HCT116 (cell line): ENCODE measurements around the gene INTS3. TPM values are rescaled to one million over a fixed set of nuclear protein-coding genes. Genes with fewer than 3 reads are reported as not detected.
A peak's percentile ranks its signal among the peaks of the same experiment; 100 is the strongest.

Experiments
- ATAC-seq: fragments of 200-7000 bp; cut with Tn5 transposase; 2 replicates; pipeline ENCODE4 v1.9.1; 2020; ENCODE audit warnings: mild to moderate bottlenecking, moderate library complexity
- BruUV-seq: library from RNA; stranded (reverse); fragments of 400-500 nt; replicated peaks from 2 replicates; lab custom pipeline; 2021; lab: Mats Ljungman, UMichigan
- CTCF ChIA-PET: fragments of 300-600 bp; sonication (Branson Sonifier 250); formaldehyde crosslinking; loops from one replicate; lab custom pipeline; 2021; ENCODE audit warnings: antibody characterized with exemption; lab: Charles Lee
- POLR2A ChIA-PET: fragments of 300-600, 350-600 bp; sonication (Branson Sonifier 250); formaldehyde crosslinking; loops from one replicate; lab custom pipeline; 2021; ENCODE audit warnings: antibody characterized with exemption; lab: Charles Lee
- RAD21 ChIA-PET, 2 experiments: fragments of 300-600 bp; sonication (Branson Sonifier 250); formaldehyde crosslinking; loops; one replicate each; lab custom pipeline; 2023; ENCODE audit warnings: low total read pairs in 2 of 2; ENCODE audit not compliant: uncharacterized antibody in 2 of 2, unreplicated experiment in 2 of 2, low non-redundant PET in 1 of 2; lab: Charles Lee
- DNase-seq: peaks from one replicate; pipeline ENCODE4 v3.0.0-alpha.2; 2010; ENCODE audit warnings: low read depth, low spot score
- H2AFZ ChIP-seq: fragments of 200-600 bp; shearing (Covaris generic), sonication (generic); 2 replicates; pipeline ENCODE4 v1.6.1; 2017; ENCODE audit warnings: low read depth, mixed run types, mixed read lengths, antibody characterized with exemption, low read length; ENCODE audit not compliant: poor library complexity, severe bottlenecking
- H3K27ac ChIP-seq: 2 replicates; pipeline ENCODE4 v1.5.1; 2012; ENCODE audit warnings: low read depth, low read length
- H3K27me3 ChIP-seq: fragments of 200-600 bp; sonication (generic); 2 replicates; pipeline ENCODE4 v1.6.1; 2016; ENCODE audit warnings: mixed run types, low read length, mixed read lengths; ENCODE audit not compliant: insufficient read depth
- H3K36me3 ChIP-seq, 2 experiments: fragments of 200-500 bp in 1 of 2; fragments of 200-600 bp in 1 of 2; sonication (Bioruptor generic) in 1 of 2; sonication (generic) in 1 of 2; 2 replicates each; pipeline versions ENCODE4 v1.5.1 to v1.6.1; 2014 to 2016; ENCODE audit warnings: low read length in 2 of 2, inconsistent platforms in 1 of 2, mixed read lengths in 1 of 2, mixed run types in 1 of 2; ENCODE audit not compliant: insufficient read depth in 2 of 2, control insufficient read depth in 1 of 2
- H3K4me1 ChIP-seq, 2 experiments: fragments of 200-600 bp in 1 of 2; sonication (generic) in 1 of 2; 2 replicates each; pipeline versions ENCODE4 v1.5.1 to v1.6.1; 2012 to 2017; ENCODE audit warnings: low read length in 2 of 2, inconsistent platforms in 1 of 2, mild to moderate bottlenecking in 1 of 2, mixed read lengths in 1 of 2, mixed run types in 1 of 2, moderate library complexity in 1 of 2; ENCODE audit not compliant: insufficient read depth in 2 of 2, control insufficient read depth in 1 of 2
- H3K4me2 ChIP-seq: fragments of 200-600 bp; sonication (generic); 2 replicates; pipeline ENCODE4 v1.6.1; 2017; ENCODE audit warnings: mixed run types, low read length, mixed read lengths
- H3K4me3 ChIP-seq, 2 experiments: fragments of 200-600 bp in 1 of 2; sonication (generic) in 1 of 2; replicated peaks in 1 of 2; 2 replicates each; pipeline ENCODE4 v1.5.1; 2011 to 2016; ENCODE audit warnings: low read length in 2 of 2, control low read depth in 1 of 2, low read depth in 1 of 2, mild to moderate bottlenecking in 1 of 2, mixed read lengths in 1 of 2, mixed run types in 1 of 2
- H3K79me2 ChIP-seq: fragments of 200-600 bp; sonication (generic); 2 replicates; pipeline ENCODE4 v1.6.1; 2017; ENCODE audit warnings: mild to moderate bottlenecking, mixed run types, low read length, moderate library complexity, mixed read lengths; ENCODE audit not compliant: insufficient read depth
- H3K9ac ChIP-seq: fragments of 200-600 bp; sonication (generic); 2 replicates; pipeline ENCODE4 v1.6.1; 2016; ENCODE audit warnings: low read length, mixed read lengths
- H3K9me2 ChIP-seq: fragments of 200-600 bp; sonication (generic), shearing (Covaris generic); 2 replicates; pipeline ENCODE4 v1.6.1; 2017; ENCODE audit warnings: mixed run types, mild to moderate bottlenecking, moderate library complexity; ENCODE audit not compliant: insufficient read depth
- H3K9me3 ChIP-seq, 2 experiments: fragments of 200-500 bp in 1 of 2; fragments of 200-600 bp in 1 of 2; sonication (Bioruptor generic) in 1 of 2; sonication (generic) in 1 of 2; 2 replicates each; pipeline ENCODE4 v1.6.1; 2014 to 2017; ENCODE audit warnings: low read length in 2 of 2, mixed read lengths in 2 of 2, inconsistent platforms in 1 of 2, low read depth in 1 of 2, mild to moderate bottlenecking in 1 of 2, mixed run types in 1 of 2, moderate library complexity in 1 of 2; ENCODE audit not compliant: control insufficient read depth in 1 of 2, insufficient read depth in 1 of 2
- H4K20me1 ChIP-seq: fragments of 200-600 bp; sonication (generic), shearing (Covaris generic); 2 replicates; pipeline ENCODE4 v1.6.1; 2017; ENCODE audit warnings: mixed run types, mild to moderate bottlenecking, moderate library complexity; ENCODE audit not compliant: insufficient read depth
- CBX3 ChIP-seq: IDR thresholded peaks from 2 replicates; pipeline ENCODE4 v1.6.1; 2012; ENCODE audit warnings: low read depth
- CEBPB ChIP-seq: IDR thresholded peaks from 2 replicates; pipeline ENCODE4 v1.6.1; 2012; ENCODE audit warnings: low read depth
- EZH2phosphoT487 ChIP-seq: fragments of 200-600 bp; IDR thresholded peaks from 2 replicates; pipeline ENCODE4 v1.6.1; 2018; ENCODE audit warnings: antibody characterized with exemption, borderline replicate concordance
- FOSL1 ChIP-seq: IDR thresholded peaks from 2 replicates; pipeline ENCODE4 v1.6.1; 2012; ENCODE audit warnings: low read depth
- POLR2A ChIP-seq: IDR thresholded peaks from 2 replicates; pipeline ENCODE4 v1.7.0; 2011; ENCODE audit warnings: borderline replicate concordance; ENCODE audit not compliant: insufficient read depth, insufficient read length; ENCODE audit errors: extremely low read depth
- POLR2AphosphoS5 ChIP-seq: IDR thresholded peaks from 2 replicates; pipeline ENCODE4 v1.6.1; 2011; ENCODE audit warnings: mild to moderate bottlenecking, low read depth, low read length, moderate library complexity
- RAD21 ChIP-seq: IDR thresholded peaks from 2 replicates; pipeline ENCODE4 v1.6.1; 2012; ENCODE audit warnings: low read depth, mild to moderate bottlenecking
- SRF ChIP-seq: IDR thresholded peaks from 2 replicates; pipeline ENCODE4 v1.6.1; 2012; ENCODE audit warnings: low read depth
- TCF7L2 ChIP-seq: IDR thresholded peaks from 2 replicates; pipeline ENCODE4 v1.7.0; 2011; ENCODE audit warnings: borderline replicate concordance, inconsistent platforms; ENCODE audit not compliant: insufficient read depth, insufficient read length; ENCODE audit errors: extremely low read depth
- YY1 ChIP-seq: IDR thresholded peaks from 2 replicates; pipeline ENCODE4 v1.6.1; 2011; ENCODE audit warnings: low read length, low read depth, moderate library complexity, mild to moderate bottlenecking; ENCODE audit not compliant: insufficient replicate concordance; ENCODE audit errors: extremely low read depth
- ZFX ChIP-seq: fragments of 450-650 bp; IDR thresholded peaks from 2 replicates; pipeline ENCODE4 v1.6.1; 2017
- ZNF274 ChIP-seq: fragments of 200-500 bp; sonication (Bioruptor generic); IDR thresholded peaks from 2 replicates; pipeline ENCODE4 v1.6.1; 2014; ENCODE audit warnings: mild to moderate bottlenecking, low read depth, low read length, inconsistent platforms
- intact Hi-C: fragments of 100-400 bp; cut with micrococcal nuclease; formaldehyde crosslinking; loops from 2 replicates; pipeline ENCODE4 v1.10.0; 2022
- total RNA-seq: library from RNA; stranded (reverse); gene quantifications from one replicate; pipeline ENCODE4 v1.2.1, GENCODE V29; 2021; ENCODE audit not compliant: unreplicated experiment
- TF ChIP-seq, protein P1 (sequence below), 3 experiments: fragments of 200-600 bp in 1 of 3; sonication (generic) in 1 of 3; IDR thresholded peaks in 2 of 3; conservative IDR thresholded peaks in 1 of 3; 2 replicates each; pipeline ENCODE4 v1.5.1; 2012 to 2017; ENCODE audit warnings: low read depth in 2 of 3, low read length in 2 of 3, antibody characterized with exemption in 1 of 3, borderline replicate concordance in 1 of 3, control low read depth in 1 of 3, mild to moderate bottlenecking in 1 of 3, mixed read lengths in 1 of 3, mixed run types in 1 of 3, moderate library complexity in 1 of 3; ENCODE audit not compliant: insufficient read depth in 1 of 3

INTS3 gene
- total RNA-seq, 1 experiment from 2014 or later, result 47.6 TPM

DNA sequence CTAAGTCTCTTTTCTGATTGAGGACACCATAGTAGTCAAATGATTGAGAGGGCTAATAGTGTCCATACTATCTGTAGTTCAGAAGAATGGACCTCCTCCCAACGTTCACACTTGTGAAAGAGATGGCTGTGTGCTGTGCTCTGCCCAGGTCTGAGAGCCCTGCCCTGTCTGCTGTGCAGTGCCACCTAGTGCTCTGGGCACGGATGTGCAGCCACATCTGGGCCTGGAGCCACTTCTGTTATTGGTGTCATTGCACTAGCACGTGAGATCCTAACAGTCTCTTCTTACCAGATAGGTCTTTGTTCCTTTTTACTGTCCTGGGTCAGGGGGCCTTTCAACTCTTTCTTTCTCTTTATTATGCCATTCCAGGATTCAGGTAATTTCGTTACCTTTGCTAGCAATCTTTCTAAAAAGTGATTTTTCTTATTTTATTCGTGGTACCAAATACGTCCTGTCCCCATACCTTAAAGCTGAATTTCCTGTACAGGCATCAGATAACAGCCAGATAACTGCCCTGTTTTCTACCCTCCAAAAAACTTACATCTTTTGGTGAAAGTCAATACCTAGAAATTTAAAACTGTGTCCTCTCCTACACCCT lies 21.7 kb downstream of the INTS3 start:
- POLR2A ChIA-PET, result no interaction called here
- no peak overlapping the region for H3K4me3 ChIP-seq
- RAD21 ChIA-PET, result no interaction called here
- H3K9me3 ChIP-seq, result no peaks in the 10 kb centered on the region
- H3K27me3 ChIP-seq, result no peaks in the 10 kb centered on the region
- no peak overlapping the region for H3K4me2 ChIP-seq
- no peak overlapping the region for H3K9ac ChIP-seq
- BruUV-seq, result no TSS peak
- H4K20me1 ChIP-seq, result no peaks in the 10 kb centered on the region
- no peaks in the 10 kb centered on the region for H3K9me2 ChIP-seq
- ATAC-seq (peak; percentile 100), DNase-seq (peak; percentile 45)
- no peaks in the 10 kb centered on the region for H3K4me1 ChIP-seq
- H3K36me3 ChIP-seq, result peaks cover 42 to 44% of the 10 kb centered on the region in 2 experiments; a peak in 3 of 4 replicates
- CTCF ChIA-PET, result no interaction called here
- no peak overlapping the region for H2AFZ ChIP-seq
- TF ChIP-seq RAD21, result peak; percentile 93
- TF ChIP-seq, protein P1, sequence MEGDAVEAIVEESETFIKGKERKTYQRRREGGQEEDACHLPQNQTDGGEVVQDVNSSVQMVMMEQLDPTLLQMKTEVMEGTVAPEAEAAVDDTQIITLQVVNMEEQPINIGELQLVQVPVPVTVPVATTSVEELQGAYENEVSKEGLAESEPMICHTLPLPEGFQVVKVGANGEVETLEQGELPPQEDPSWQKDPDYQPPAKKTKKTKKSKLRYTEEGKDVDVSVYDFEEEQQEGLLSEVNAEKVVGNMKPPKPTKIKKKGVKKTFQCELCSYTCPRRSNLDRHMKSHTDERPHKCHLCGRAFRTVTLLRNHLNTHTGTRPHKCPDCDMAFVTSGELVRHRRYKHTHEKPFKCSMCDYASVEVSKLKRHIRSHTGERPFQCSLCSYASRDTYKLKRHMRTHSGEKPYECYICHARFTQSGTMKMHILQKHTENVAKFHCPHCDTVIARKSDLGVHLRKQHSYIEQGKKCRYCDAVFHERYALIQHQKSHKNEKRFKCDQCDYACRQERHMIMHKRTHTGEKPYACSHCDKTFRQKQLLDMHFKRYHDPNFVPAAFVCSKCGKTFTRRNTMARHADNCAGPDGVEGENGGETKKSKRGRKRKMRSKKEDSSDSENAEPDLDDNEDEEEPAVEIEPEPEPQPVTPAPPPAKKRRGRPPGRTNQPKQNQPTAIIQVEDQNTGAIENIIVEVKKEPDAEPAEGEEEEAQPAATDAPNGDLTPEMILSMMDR (IDR thresholded peaks at IDR 0.05 in 2 of 3, conservative IDR thresholded peaks at IDR 0.05 in 1 of 3; ENCODE audit: borderline replicate concordance in 1 of 3, insufficient read depth in 1 of 3, low read depth in 2 of 3, low read length in 2 of 3), result peak; percentile 86 to 94 (median 94)
- no peak for TF ChIP-seq FOSL1
- no peak overlapping the region for H3K27ac ChIP-seq
- no peaks in the 10 kb centered on the region for H3K79me2 ChIP-seq
- intact Hi-C loops, result loop anchor here (1.0 to 2.0 kb wide), 4 partner anchors 72 to 397 kb away; no protein-coding TSS in a partner anchor

DNA sequence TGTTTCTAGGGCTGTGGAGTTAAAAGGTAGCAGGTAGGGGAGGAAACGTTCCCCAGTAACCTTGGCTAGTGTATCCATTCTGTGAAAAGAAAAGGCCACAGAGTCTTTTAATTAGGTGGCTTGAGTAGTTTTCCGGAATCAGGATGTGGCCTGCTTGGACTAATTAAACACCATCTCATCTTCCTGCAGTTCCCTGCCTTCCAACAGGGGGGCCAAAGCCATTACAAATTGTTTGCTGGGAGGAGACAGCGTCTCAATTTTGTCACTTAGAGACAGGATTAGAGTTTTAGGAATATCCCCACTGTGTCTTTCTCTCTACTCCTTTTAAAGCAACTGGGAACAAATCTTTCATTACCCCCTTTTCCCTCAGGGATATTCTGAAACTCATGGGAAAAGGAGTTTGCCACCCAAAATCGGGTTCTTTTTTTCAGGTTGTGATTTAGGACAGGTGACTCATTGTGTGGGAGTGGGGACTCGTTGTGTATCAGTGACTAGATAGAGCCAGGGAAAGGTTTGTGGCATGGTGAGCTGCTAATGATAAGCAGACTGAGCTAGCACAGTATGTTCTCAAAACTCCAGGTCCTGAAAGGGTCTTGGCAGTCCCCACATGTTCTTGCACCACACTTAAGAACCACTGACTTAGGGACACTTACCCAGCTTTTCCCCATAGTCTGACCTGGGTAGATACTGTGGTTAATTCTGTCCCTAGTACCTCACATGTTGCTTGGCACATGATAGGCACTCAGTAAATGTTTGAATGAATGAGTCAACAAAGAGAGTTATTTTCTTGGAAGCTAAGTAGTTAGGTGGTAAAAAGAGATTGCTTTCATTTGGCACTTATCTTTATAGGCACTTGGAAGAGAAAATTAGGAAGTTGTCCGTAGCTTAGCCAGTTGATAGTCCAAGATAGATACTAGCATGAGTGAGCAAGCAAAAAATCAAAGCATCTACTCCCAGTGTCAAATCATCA lies 22.5 kb downstream of the INTS3 start:
- POLR2A ChIA-PET, result no interaction called here
- H3K9me2 ChIP-seq, result no peaks in the 10 kb centered on the region
- no peaks in the 10 kb centered on the region for H4K20me1 ChIP-seq
- no peak for DNase-seq
- H3K4me2 ChIP-seq, result no peak overlapping the region
- RAD21 ChIA-PET, result no interaction called here
- H3K27ac ChIP-seq, result no peak overlapping the region
- H3K36me3 ChIP-seq, result peaks cover 37 to 46% of the 10 kb centered on the region in 2 experiments; a peak in 3 of 4 replicates
- no peak overlapping the region for H3K4me3 ChIP-seq
- no peak overlapping the region for H3K9ac ChIP-seq
- no peaks in the 10 kb centered on the region for H3K79me2 ChIP-seq
- intact Hi-C loops, result no loop called here
- BruUV-seq, result no TSS peak
- no peak overlapping the region for H2AFZ ChIP-seq
- CTCF ChIA-PET, result interaction anchor here (1.3 kb wide), 1 partner anchor 178 kb away, joined by 4 read pairs; no protein-coding TSS in a partner anchor
- ATAC-seq, result no peak
- no peaks in the 10 kb centered on the region for H3K4me1 ChIP-seq
- H3K9me3 ChIP-seq, result no peaks in the 10 kb centered on the region
- no peaks in the 10 kb centered on the region for H3K27me3 ChIP-seq
- no peak for TF ChIP-seq FOSL1
- no peak for TF ChIP-seq SRF
- TF ChIP-seq EZH2phosphoT487, result no peak
- no peak for TF ChIP-seq CEBPB
- TF ChIP-seq CBX3, result no peak
- TF ChIP-seq ZNF274, result no peak
- TF ChIP-seq TCF7L2, result no peak
- no peak for TF ChIP-seq YY1
- no peak for TF ChIP-seq POLR2A
- no peak for TF ChIP-seq POLR2AphosphoS5
- no peak for TF ChIP-seq ZFX
